Measurements from ENCODE around the gene TMPRSS3.
"Not testable (repeated sequence)": the region's sequence is repeated elsewhere in the genome, so short reads cannot be mapped to it uniquely, and the experiment has no call there.

Gene TMPRSS3

GRCh38 chr21:42427809-42428419 is 32.1 kb upstream of the TMPRSS3 start:
- DNase-seq = no peak

DNA sequence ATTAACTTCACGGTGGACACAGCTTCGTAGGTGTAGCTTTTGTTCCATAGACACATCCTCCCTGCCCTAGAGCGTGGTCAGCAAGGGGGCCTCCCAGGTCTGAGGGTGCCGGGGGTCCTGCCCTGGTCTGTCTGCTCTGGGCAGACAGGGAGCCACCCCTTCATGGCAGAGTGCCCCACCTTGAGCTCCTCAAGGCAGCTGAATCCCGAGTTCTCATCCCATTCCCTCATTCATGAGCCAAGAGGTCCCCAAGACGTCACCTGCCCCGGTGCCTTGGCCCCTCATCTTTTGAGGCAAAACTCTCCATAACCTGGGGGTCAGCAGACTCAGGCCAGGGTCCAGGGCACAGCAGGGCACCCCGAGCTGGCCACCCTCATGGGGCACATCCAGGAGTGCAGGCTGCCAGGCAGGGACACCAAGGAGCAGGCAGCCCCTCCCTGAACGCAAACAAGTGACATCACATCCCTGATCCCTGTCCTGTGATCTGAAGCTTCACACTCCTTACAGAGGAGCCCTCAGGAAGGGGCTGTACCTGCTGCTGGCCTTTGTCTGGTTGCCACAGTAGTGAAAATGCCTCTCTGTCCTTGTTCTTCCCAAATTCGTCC is 31.1 kb upstream of the TMPRSS3 start:
- DNase-seq = no peak

GRCh38 chr21:42426424-42426823 is 30.6 kb upstream of the TMPRSS3 start:
- no peak for DNase-seq

- DNase-seq = no peak
These were observed 29.7 kb upstream of the TMPRSS3 start for GRCh38 chr21:42425591-42425990.

- no peak for DNase-seq
These were observed 29.2 kb upstream of the TMPRSS3 start for GRCh38 chr21:42424914-42425541.

DNA sequence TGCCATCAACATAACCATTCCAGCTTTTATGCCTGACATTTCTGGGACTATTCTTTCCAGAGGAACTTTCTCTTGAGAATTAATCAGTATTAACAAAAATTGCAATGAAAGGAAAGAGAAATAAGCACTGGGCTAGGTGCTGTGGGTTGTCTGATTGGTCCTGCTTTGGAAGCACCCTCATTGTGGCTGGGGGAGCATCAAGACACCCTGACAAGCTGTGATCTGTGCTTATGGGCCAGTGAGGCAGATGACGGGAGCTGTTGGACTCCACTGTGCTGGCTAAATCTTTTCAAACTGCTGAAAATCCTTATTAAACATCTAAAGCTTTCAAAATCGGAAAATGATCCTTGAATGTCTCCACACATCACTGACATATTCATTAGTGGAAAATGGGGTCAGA is 27.8 kb upstream of the TMPRSS3 start:
- no peak for DNase-seq

GRCh38 chr21:42423197-42423675 is 27.4 kb upstream of the TMPRSS3 start:
- DNase-seq = no peak

DNA sequence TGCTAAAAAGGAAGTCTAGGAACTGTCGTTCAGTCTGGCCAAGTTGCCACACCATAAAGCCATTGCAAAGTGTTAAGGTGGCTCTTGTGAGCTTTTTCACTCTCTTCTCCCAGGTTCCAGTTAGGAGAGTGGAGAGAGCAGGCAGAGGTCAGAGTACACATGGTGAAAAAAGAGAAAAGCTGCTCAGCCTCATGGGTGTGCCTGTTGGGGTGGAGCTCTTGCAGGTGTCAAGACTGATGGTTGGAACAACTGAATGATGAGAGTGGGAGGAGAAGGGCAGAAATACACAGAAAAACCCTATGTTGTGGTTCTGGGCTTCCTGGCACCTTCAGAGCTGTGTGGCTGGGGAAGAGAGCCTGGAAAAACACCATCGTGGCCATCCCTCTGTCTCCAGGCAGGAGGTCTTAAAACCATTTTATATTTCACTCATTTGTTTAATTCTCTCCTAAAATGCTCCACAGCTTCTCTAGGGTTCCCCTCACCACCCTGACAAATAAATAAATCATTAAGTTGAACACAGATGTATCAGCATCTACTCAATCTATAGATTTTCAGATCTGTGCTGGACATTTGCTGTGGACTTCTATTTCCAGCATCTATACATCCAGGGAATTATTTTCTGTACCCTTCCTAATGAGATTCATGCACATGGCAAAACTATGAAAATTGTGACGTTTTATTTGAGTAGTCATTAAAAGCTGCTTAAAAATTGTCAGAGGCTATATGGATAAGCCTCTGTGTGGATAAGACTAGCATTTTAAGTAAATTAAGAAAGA is 25.4 kb upstream of the TMPRSS3 start:
- no peak for DNase-seq

- DNase-seq = no peak
These were observed 24.0 kb upstream of the TMPRSS3 start for GRCh38 chr21:42419845-42420244.

- no peak for DNase-seq
These were observed 23.0 kb upstream of the TMPRSS3 start for GRCh38 chr21:42418886-42419285.

GRCh38 chr21:42417533-42417932 is 21.7 kb upstream of the TMPRSS3 start:
- no peak for DNase-seq

DNA sequence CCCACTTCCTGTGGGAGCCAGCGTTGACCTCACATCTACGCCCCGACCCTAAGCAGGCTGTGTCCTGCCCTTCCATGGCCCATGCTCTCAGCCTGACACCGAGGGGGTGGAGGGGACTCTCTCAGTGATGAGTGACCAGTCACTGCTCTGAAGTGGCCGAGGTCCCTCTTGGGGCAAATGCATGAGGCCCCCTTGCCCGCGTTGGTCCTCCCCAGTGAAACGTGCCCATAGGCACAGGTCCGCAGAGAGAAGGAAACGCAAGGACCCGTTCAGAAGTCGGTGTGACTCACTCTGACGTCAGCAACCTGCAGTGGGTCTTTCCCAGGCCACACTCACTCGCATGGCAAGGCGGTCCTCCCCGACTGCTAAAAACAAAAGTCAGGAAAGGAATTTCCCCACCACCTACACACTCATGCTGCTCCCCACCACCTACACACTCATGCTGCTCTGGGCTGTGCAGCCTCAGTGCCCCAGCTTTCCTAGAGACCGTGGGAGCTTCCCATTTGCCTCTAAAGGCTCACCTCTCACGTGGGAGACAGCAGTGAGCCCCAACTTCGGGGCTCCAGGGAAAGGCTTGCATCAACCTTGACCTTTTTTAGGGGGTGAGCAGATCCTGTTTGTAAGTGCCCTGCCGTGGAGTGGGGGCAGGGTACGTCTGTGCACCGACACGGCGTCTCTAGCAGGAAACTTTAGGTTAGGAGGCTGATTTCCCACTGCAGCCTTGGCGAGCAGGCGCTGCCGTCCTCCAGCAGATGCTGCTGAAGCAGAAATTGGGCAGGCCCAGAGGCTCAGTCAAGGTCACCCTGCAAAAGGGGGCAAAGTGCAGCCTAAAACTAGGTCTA is 19.3 kb upstream of the TMPRSS3 start:
- DNase-seq = no peak

DNA sequence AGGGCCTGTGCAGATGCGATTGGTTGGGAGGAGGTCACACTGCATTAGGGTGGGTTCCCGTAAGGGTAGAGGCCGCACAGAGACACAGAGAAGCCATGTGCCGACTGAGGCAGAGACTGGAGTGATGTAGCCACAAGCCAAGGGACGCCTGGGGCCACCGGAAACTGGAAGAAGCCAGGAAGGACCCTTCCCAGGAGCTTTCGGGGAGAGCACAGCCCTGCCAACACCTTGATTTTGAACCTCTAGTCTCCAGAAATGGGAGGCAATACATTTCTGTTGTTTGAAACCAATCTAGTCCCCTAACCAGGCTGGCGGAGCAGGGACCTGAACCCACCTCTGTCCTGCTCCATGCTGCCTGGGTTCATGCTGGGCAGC is 18.7 kb upstream of the TMPRSS3 start:
- no peak for DNase-seq

- no peak for DNase-seq
These were observed 18.2 kb upstream of the TMPRSS3 start for GRCh38 chr21:42414066-42414465.

- DNase-seq = no peak
These were observed 17.6 kb upstream of the TMPRSS3 start for GRCh38 chr21:42413500-42413899.

DNA sequence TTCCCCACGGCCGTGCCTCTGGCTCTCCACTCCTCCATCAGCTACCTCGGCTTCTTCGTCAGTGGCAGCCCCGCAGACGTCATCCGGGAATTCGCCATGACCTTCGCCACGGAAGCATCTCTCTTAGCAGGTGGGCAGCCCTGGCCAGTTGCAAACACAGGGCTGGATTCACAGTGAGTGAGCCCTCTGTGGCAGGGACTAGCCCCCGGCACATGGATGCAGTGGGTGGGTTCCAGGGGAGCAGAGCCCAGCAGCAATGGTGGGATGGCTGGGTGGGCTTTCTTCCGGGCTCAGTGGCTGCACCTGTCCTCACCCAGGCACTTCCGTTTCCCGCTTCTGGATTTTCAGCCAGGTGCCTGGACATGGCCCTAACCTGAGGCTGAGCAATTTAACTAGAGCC is 17.2 kb upstream of the TMPRSS3 start:
- no peak for DNase-seq

DNA sequence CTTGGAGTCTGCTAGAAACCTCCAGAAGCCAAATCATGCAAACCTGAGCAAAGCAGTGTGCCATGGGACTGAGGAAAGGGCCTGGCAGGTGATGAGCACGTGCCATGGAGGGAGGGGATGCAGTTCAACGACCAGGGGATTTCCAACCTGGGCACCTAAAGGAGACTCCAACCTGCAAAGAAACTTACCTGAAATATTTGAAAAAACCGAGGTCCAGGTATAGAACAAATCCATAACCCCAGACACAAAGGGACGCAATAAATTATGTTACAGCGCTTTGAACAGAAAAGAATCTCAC is 16.7 kb upstream of the TMPRSS3 start:
- DNase-seq = no peak

DNA sequence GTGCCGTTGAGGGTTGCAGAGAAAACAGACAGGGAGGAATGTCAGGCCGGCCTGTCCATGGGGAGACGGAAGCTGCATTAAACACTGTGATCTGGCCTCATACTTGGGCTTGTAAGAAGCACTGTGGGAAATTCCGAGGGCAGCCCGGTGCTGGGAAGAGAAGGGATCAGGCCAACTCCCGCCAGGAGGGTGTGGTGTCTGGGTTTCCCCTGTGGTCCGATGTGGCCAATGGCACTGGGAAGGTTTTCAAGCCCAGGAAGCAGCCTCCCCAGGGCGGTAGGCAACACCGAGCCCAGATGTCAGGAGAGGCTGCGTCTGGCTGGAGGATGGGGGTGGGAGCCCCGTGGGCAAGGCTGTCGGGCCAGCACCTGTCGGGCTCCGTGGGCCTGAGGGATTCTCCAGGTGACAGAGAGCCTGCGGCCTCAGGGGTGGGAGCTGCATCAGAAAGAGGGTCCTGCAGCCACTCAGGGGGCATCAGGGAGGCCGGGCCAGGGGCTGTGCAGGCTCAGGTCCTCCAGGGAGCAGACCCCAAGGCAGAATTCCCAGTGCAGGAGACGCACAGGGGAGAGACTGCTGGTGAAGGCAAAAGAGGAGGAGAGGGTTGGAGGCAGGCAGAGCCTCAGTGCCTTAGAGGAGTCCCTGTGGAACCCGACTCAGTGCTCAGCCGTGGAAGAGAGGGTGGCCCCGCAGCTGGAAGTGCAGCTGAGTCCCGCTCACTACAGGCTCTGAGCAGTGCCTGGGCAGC is 16.2 kb upstream of the TMPRSS3 start:
- no peak for DNase-seq

GRCh38 chr21:42411197-42411869 is 15.5 kb upstream of the TMPRSS3 start:
- no peak for DNase-seq

- DNase-seq = no peak
These were observed 13.5 kb upstream of the TMPRSS3 start for GRCh38 chr21:42409366-42409765.

GRCh38 chr21:42408718-42409117 is 12.9 kb upstream of the TMPRSS3 start:
- DNase-seq = not testable (repeated sequence)

All from C1 segment of cervical spinal cord (tissue), 14 donors.